ENCODE measurements around the gene KRTAP10-2.

DNA sequence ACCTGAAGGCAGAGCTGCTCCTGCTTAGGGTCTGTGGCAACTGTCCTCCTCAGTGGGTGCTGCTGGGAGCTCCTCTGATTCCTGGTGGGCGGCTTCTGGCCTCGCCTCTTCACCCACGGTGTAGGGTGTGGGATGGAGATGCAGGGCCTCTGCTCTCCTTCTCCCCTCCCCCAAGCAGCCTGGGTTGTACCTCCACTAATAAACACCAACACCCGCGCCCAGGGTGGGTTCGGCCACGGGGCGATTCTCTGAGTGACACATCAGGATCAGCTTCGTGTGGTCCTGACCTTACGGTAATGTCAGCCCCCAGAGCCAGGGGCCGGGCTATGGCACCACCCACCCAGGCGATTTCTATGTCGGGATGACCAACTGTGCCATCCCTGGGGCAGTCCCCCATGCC, 35.0 kb downstream of the KRTAP10-2 start:
- TF ChIP-seq CTCF (conservative IDR thresholded peaks at IDR 0.05 in 1 of 2, IDR thresholded peaks at IDR 0.05 in 1 of 2; ENCODE audit: low read depth in 1 of 2, low read length in 2 of 2) (no peak), EZH2 (IDR thresholded peaks at IDR 0.05; ENCODE audit: low read length, missing control alignments) (no peak)

Data from fibroblast of lung (primary cell).